Mesodermal cell (in vitro differentiated cells): ENCODE data around the gene STARD6.
"Not testable (repeated sequence)": the region's sequence is repeated elsewhere in the genome, so short reads cannot be mapped to it uniquely, and the experiment has no call there.

Experiments used
- H3K27ac ChIP-seq: 2 replicates; pipeline ENCODE4 v1.7.0; 2013; ENCODE audit warnings: mild to moderate bottlenecking, low read depth, low read length, moderate library complexity; ENCODE audit not compliant: severe bottlenecking
- H3K36me3 ChIP-seq: 2 replicates; pipeline ENCODE4 v1.7.1; 2013; ENCODE audit warnings: mild to moderate bottlenecking, low read length, moderate library complexity; ENCODE audit not compliant: control insufficient read depth, insufficient read depth
- H3K4me1 ChIP-seq: one replicate; pipeline ENCODE4 v1.7.1; 2013; ENCODE audit warnings: mild to moderate bottlenecking, low read length; ENCODE audit not compliant: insufficient read depth, control insufficient read depth, poor library complexity, severe bottlenecking
- H3K4me3 ChIP-seq: 2 replicates; pipeline ENCODE4 v1.7.0; 2013; ENCODE audit warnings: low read length, control low read depth, mild to moderate bottlenecking; ENCODE audit not compliant: insufficient read depth, poor library complexity, severe bottlenecking; ENCODE audit errors: extremely low read depth
- H3K9me3 ChIP-seq: 2 replicates; pipeline ENCODE4 v1.7.1; 2013; ENCODE audit warnings: mild to moderate bottlenecking, low read length, moderate library complexity; ENCODE audit not compliant: control insufficient read depth
- WGBS, 2 experiments: methylation state at CpG; one replicate each; pipeline ENCODE4 v1.1.5; 2013; ENCODE audit warnings: missing lambda C conversion rate in 2 of 2; ENCODE audit not compliant: insufficient coverage in 2 of 2; 5-methylcytosine and 5-hydroxymethylcytosine counted together

STARD6 gene

DNA sequence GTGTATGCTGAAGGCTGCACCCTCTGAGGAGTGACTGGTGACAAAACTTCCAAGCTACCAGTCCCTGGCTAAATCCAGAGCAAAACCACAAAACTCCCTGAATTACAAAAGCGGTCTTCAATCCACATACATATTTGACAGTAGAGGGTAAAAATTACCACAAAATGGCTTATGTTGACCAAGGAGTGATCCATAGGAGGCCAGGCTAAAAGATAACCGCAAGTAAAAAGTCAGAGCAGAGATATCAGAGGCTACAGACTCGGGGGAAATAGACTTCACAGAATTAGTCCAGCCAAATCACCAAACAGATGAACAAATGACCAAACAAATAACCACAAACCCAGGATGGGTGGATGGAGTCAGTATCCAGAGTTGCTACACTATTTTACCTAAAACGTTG lies 19.4 kb downstream of the STARD6 start:
- Histone ChIP-seq H3K4me3 (no peak overlapping the region), H3K4me1 (no peaks in the 10 kb centered on the region), H3K9me3 (no peaks in the 10 kb centered on the region), H3K36me3 (no peaks in the 10 kb centered on the region), H3K27ac (no peak overlapping the region)
- WGBS, 2 experiments, result 71 to 83% methylated on average over 1 of the region's 4 CpGs

DNA sequence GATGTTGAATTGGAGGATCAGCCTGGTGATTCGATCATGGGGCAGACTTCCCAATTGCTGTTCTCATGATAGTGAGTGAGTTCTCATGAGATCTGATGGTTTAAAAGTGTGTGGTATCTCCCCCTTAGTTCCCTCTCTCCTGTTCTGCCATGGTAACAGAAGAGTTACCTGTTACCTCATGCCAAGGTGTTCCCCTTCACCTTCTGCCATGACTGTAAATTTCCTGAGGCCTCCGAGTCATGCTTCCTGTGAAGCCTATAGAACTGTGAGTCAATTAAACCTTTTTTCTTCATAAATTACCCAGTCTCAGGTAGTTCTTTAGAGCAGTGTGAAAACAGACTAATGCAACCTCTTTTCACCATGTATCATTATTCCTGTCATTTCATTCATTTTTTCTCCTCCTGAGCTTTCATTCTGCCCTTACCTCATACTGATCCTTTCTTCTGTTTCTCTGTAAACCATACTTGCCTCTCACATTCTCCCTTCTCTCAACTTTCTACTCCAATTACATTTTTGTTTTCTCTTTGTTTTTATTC lies 22.0 kb downstream of the STARD6 start:
- Histone ChIP-seq H3K9me3 (no peaks in the 10 kb centered on the region), H3K36me3 (no peaks in the 10 kb centered on the region), H3K27ac (no peak overlapping the region), H3K4me3 (no peak overlapping the region), H3K4me1 (no peaks in the 10 kb centered on the region)
- WGBS, 2 experiments, result 89 to 100% methylated on average over 1 of the region's 2 CpGs

DNA sequence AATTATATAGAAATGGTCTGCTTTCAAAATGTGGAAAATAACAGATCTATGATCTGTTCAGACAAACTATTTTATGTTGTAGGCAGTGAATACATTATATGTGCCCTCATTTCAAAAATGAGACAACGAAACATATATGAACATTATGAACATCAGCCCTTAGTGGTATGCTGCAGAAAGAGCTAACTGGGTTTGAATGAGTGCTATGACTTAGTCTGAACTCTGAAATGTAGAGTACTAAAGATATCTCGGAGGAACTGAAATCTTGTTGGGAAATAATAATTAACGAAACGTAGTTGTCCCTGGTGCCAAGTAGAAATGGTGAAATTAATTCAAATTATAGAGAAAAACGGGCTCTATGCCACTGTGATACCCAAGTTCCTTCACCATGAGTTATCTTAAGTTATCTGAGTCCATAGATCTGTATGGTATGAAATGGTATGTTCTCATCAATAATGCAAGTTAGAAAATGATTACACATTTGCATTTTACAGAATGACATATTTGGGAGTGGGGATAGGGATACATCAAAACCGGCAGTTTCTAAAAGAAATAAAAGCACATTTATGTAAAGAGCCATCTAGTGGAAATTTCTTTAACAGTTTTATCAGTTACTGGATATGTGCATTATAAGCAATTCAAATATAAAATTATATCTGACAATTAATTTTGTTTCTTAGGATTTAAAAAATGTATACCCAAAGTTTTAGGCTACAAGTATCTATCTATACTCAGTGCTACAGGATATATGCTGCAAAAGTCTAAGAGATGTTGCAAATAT lies 26.7 kb downstream of the STARD6 start:
- no peaks in the 10 kb centered on the region for H3K4me1 ChIP-seq
- WGBS, 2 experiments, result 72 to 94% methylated on average over 3 to 4 of the region's 6 CpGs
- no peaks in the 10 kb centered on the region for H3K36me3 ChIP-seq
- H3K9me3 ChIP-seq, result no peaks in the 10 kb centered on the region
- H3K27ac ChIP-seq, result no peak overlapping the region
- H3K4me3 ChIP-seq, result no peak overlapping the region

DNA sequence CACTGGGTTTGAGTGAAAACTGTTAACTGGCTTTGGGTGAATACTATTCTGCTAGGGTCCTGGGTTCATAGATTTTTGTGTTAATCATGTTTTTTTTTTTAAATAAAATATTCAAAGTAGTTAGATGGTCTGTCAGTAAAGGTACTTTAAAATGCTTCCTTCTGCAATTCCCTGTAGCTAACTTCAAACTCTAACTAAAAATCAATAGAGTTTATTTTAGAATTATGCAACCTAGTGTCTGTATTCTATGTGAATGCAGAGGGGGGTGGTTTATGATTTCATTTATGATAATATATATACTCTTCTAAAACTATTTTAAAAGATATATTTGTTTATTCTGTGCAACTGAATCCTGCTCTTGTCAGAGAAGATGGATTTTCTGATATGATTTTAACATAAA lies 27.9 kb downstream of the STARD6 start:
- no peaks in the 10 kb centered on the region for H3K4me1 ChIP-seq

DNA sequence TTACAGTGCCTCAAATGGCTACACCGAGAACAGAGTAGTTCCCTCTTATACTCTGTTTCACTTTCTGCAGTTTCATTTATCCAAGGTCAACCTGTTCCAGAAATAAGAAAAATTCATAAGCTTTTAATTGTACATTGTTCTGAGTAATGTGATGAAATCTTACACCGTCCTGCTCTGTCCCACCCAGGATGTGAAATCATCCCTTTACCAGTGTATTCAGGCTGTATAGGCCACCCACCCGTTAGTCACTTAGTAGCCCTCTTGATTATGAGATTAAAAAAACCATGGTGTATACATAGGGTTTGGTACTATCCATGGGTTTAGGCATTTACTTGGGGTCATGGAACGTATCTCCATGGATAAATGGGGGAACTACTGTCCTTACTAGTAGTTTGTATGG lies 29.8 kb downstream of the STARD6 start:
- Histone ChIP-seq H3K4me3 (no peak overlapping the region), H3K4me1 (no peaks in the 10 kb centered on the region), H3K9me3 (no peaks in the 10 kb centered on the region), H3K27ac (no peak overlapping the region), H3K36me3 (no peaks in the 10 kb centered on the region)
- 87 to 100% methylated on average over 1 to 3 of the region's 4 CpGs for WGBS, 2 experiments

More for the DNA sequence above, 27.9 kb downstream of the STARD6 start:
- Histone ChIP-seq H3K36me3 (no peaks in the 10 kb centered on the region), H3K27ac (no peak overlapping the region), H3K9me3 (no peaks in the 10 kb centered on the region), H3K4me3 (no peak overlapping the region)

DNA sequence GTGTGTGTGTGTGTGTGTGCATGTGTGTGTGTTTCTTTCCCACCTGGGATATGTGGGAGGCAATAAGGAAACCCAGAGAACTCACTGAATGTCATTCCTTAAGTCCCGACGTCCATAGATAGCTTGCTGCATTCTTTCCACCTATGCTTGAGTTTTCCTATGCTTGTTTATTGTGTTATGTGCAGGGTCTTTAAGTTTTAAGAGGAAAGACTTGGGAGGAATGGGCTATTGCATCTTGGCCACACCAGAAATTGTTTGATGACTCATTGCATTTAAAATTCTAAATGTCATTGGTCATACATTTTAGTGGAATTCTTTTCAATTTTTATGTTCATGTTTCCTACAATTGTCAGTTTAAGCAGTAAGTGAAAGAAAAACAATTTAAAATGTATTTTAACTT lies 33.7 kb downstream of the STARD6 start:
- Histone ChIP-seq H3K9me3 (no peaks in the 10 kb centered on the region), H3K4me1 (no peaks in the 10 kb centered on the region), H3K36me3 (no peaks in the 10 kb centered on the region), H3K27ac (no peak overlapping the region), H3K4me3 (no peak overlapping the region)
- no CpG with 5 or more reads among the region's 2 CpGs for WGBS, 2 experiments

DNA sequence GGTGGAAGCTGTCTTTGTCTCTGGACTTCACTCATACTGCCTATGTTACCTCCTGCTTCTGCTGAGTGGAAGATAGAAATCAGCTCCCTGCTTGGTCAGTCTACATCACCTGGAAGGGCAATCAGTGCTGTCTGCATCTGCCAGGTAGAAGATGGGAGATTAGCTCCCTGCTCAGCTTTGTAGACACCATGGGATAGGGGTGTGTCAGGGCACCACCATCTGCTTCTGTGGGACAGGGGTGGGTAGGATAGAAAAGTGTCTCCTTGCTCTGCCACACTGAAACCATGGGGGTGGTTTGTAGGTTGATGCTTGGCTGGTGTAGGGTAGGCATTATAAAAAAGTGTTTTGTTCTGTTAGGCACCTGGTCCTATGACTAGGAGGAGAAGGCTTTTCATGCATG lies 34.1 kb downstream of the STARD6 start:
- Histone ChIP-seq H3K4me3 (no peak overlapping the region), H3K9me3 (no peaks in the 10 kb centered on the region), H3K36me3 (no peaks in the 10 kb centered on the region), H3K27ac (no peak overlapping the region), H3K4me1 (no peaks in the 10 kb centered on the region)

DNA sequence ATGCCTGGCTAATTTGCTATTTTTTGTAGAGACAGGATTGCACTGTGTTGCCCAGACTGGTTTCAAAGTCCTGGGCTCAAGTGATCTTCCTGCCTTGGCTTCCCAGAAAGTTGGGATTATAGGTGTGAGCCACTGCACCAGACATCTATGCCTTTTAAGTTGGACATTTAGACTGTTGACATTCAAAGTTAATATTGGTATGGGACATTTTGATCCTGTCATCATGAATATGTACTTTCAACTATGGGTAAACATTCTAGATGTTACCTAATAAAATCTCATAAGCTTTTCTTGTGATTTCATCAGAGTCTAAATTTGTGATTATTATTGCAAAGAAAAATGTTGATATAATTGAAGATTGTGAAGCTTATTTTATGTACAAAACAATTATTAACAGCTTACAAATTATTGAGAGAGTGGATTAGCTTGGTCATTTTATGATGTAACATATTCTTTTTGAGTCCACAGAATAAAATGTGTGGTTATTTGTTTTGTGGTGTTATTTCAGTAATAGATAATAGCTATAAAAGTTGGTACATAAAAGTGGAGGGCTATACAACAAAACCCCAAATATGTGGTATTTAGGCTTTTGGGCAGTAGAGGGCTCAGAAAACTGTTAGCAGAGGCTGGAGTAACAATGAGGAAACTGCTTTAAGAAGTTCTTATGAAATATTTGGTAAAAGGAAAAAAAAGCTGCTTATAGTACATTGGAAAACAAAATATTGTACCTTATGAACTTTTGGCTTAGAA lies 41.4 kb downstream of the STARD6 start:
- Histone ChIP-seq H3K27ac (no peak overlapping the region), H3K4me3 (no peak overlapping the region), H3K36me3 (no peaks in the 10 kb centered on the region), H3K4me1 (no peaks in the 10 kb centered on the region), H3K9me3 (no peaks in the 10 kb centered on the region)

DNA sequence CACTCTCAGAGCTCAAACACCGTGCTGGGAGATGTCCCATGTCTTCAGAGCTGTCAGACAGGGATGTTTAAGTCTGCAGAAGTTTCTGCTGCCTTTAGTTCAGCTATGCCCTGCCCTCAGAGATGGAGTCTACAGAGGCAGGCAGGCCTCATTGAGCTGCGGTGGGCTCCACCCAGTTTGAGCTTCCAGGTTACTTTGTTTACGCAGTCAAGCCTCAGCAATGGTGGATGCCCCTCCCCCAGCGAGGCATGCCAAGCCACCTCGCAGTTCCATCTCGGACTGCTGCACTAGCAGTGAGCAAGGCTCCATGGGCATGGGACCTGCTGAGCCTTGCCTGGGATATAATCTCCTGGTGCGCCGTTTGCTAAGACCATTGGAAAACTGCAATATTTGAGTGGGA lies 48.1 kb downstream of the STARD6 start:
- not testable (repeated sequence) for H3K9me3 ChIP-seq, H3K27ac ChIP-seq, H3K4me3 ChIP-seq, H3K36me3 ChIP-seq, H3K4me1 ChIP-seq
- 89 to 92% methylated on average over 8 of the region's 8 CpGs for whole genome bisulfite sequencing, 2 experiments

DNA sequence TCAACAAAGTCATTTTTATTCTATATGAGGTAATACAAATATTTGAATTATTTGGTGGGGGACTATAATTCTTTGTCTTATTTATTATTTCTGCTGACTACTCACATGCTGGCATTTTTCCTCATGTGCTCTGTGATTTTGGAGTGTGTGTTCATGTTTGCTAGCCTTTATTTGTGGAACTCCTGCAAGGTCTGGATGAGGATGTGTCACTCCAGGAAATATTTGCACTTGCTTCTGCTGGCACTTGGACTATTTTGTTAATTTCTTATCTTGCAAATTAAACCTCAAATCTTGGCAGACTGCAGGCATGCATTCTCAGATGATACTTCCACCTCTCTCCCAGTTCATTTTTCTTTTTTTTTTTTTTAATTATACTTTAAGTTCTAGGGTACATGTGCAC lies 54.2 kb downstream of the STARD6 start:
- no peaks in the 10 kb centered on the region for H3K9me3 ChIP-seq
- H3K4me1 ChIP-seq, result no peaks in the 10 kb centered on the region
- no peak overlapping the region for H3K27ac ChIP-seq
- no peak overlapping the region for H3K4me3 ChIP-seq
- no peaks in the 10 kb centered on the region for H3K36me3 ChIP-seq

DNA sequence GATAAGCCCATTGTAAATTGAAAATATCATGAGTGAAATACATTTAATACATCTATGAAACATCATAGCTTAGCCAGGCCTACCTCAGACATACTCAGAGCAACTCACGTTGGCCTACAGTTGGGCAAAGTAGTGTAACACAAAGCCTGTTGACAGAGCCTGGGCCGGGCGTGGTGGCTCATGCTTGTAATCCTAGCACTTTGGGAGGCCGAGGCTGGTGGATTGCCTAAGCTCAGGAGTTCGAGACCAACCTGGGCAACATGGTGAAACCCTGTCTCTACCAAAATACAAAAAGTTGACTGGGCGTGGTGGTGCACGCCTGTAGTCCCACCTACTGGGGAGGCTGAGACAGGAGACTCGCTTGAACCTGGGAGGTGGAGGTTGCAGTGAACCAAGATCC lies 58.7 kb downstream of the STARD6 start:
- not testable (repeated sequence) for H3K4me3 ChIP-seq

More for the DNA sequence above, 58.7 kb downstream of the STARD6 start:
- not testable (repeated sequence) for H3K4me1 ChIP-seq, H3K27ac ChIP-seq, H3K9me3 ChIP-seq, H3K36me3 ChIP-seq
- WGBS, 2 experiments, result 95 to 98% methylated on average over 5 to 8 of the region's 8 CpGs
